HG03039 (cell line): ENCODE data around the gene PGLYRP3.

Experiments
- ATAC-seq: cut with Tn5 transposase; IDR thresholded peaks from one replicate; pipeline ENCODE4 v1.9.1; 2021; ENCODE audit warnings: mild to moderate bottlenecking, moderate library complexity; ENCODE audit not compliant: unreplicated experiment

The PGLYRP3 gene

DNA sequence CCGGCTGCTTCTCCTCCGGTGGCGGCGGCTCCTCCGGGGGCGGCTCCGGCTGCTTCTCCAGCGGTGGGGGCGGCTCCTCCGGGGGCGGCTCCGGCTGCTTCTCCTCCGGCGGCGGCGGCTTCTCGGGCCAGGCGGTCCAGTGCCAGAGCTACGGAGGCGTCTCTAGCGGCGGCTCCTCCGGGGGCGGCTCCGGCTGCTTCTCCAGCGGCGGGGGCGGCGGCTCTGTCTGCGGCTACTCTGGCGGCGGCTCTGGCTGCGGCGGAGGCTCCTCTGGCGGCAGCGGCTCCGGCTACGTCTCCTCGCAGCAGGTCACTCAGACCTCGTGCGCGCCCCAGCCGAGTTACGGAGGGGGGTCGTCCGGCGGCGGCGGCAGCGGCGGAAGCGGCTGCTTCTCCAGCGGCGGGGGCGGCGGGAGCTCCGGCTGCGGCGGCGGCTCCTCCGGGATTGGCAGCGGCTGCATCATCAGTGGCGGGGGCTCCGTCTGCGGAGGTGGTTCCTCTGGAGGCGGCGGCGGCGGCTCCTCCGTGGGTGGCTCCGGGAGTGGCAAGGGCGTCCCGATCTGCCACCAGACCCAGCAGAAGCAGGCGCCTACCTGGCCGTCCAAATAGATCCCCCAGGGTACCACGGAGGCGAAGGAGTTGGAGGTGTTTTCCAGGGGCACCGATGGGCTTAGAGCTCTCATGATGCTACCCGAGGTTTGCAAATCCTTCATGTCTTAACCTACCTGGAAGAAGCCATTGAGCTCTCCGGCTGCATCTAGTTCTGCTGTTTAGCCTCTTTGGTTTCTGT is 51.3 kb downstream of the PGLYRP3 start:
- ATAC-seq = no peak

- ATAC-seq = no peak
Observed at GRCh38 chr1:153260585-153261280, 52.0 kb downstream of the PGLYRP3 start.

GRCh38 chr1:153259387-153259786 is 53.4 kb downstream of the PGLYRP3 start, which contains the start of gene LORICRIN:
LORICRIN (plus strand) TSS chr1:153259687; CDS start chr1:153260950, 1,263 bp downstream.
- no peak for ATAC-seq

- ATAC-seq = no peak
Observed at GRCh38 chr1:153253693-153254092, 59.1 kb downstream of the PGLYRP3 start.

DNA sequence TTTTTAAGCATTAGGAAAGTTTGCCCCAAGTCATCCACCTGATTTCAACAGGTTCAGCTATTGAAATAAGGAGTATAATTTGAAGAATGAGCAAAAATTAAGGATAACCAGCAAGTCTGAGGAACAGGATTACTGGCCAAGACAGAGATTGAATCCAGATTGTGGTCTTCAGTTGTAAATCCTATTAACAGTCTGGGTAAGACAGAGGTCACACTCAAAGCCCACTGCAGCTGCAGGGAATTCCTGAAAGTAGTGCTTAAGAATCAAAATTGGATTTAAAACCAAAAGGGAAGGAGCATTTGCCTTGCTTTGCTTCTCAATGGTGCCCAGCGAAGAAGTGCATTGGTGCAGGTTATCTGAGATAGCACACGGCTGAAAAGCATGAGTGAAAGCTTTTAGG is 59.7 kb downstream of the PGLYRP3 start:
- no peak for ATAC-seq

DNA sequence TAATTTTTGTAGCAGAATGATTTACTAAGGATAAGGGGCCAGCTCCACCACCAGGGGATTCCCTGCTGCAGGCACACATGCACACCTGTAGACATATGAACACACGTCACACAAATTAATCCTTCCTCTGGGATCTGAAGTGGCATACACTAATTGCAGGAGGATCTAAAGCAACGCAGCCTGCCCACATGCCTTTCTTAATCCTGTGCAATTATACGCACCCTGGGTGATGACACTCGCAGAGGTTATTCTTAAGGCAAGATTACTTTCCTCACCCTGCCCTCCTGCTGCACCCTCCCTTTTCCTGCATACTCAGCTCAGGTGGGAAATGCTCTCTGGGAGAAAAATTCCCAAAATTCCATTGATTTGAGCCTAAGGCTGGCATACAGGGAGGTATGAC is 60.8 kb downstream of the PGLYRP3 start:
- ATAC-seq = no peak

- no peak for ATAC-seq
Observed at GRCh38 chr1:153251562-153251961, 61.2 kb downstream of the PGLYRP3 start.

- ATAC-seq = no peak
Observed at GRCh38 chr1:153251087-153251486, 61.7 kb downstream of the PGLYRP3 start.

DNA sequence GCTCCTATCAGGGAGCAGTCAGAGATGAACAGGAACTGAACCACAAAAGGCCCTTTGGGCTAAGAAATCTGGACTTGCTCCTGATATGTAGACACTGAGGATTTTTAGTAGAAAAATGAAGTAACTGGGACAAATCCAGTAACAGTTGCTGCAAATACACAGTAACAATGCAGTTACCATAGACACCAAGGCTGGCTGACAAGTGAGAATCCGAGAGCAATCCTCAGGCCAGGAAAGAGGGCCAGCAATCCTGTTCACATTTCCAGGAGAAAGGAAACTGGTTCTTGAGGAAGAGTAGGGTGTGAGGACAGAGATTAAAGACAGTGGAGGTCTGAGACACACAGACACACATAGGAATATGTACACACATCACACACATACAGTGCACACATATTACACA is 62.6 kb downstream of the PGLYRP3 start:
- ATAC-seq = no peak

DNA sequence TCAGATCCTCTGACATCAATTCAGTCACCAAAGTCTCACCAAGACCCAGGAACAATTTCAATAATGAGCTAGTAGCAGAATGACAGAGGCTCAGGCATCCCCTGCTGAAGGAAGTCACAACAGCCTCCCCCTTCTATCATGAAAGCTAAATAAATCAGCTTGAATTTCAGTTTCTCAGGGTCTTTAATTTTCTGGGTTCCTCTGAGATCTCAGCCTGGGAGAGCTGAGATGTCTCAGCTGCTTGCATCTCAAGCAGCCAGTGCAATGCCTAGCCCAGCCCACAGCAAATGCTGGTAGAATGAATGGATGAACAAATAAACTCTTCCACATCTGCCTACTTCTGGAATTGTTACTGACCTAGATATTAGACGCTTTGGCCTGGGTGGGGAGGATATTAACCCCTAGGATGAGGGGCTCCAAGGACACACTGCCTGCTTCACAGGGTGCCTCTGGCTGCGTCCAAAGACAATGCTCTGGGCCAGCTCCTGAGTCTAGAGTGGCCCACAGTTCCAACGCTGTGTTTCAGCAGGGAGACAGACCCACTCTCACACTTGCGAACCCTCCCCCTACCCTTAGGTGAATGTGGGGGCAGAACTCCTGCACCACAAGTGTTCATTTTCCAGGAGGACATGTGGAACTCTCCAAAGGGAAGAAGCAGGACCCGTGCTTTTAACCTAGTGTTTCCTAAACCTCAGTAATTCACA is 64.4 kb downstream of the PGLYRP3 start:
- ATAC-seq = no peak
